Measurements from ENCODE around the gene MMP2.

The MMP2 gene

GRCh38 chr16:55468352-55468990 lies 10.5 kb upstream of the MMP2 start:
- no peak for DNase-seq (ENCODE audit: insufficient read length, low spot score)

DNA sequence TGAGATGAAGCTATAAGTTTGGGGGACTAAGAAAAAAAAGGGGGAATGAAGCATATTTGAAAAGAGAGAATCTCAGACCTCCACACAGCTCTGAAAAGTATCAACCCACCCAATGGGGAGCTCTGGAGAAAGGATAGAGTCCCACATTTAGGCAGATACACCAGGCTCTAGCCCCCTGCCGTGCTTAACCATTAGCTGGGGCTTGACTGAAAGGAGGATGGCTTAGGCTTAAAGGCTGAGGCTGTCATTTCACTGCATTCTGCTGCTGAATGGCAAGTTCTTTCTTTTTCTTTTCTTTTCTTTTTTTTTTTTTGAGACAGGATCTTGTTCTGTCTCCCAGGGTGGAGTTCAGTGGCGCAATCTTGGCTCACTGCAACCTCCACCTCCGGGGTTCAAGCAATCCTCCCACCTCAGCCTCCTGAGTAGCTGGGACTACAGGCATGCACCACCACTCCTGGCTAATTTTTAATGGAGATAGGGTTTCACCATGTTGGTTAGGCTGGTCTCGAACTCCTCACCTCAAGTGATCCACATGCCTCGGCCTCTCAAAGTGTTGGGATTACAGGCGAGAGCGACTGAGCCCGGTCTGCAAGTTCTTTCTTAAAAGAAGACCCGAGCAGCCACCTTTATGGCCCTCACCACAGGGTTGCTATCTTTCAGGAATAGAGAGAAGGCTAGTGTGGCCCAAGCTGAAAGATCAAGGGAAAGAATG lies 9.0 kb upstream of the MMP2 start:
- no peak for FAIRE-seq
- no peak for DNase-seq (ENCODE audit: insufficient read length, low spot score)

More at GRCh38 chr16:55468352-55468990, 10.5 kb upstream of the MMP2 start:
- FAIRE-seq: no peak

DNA sequence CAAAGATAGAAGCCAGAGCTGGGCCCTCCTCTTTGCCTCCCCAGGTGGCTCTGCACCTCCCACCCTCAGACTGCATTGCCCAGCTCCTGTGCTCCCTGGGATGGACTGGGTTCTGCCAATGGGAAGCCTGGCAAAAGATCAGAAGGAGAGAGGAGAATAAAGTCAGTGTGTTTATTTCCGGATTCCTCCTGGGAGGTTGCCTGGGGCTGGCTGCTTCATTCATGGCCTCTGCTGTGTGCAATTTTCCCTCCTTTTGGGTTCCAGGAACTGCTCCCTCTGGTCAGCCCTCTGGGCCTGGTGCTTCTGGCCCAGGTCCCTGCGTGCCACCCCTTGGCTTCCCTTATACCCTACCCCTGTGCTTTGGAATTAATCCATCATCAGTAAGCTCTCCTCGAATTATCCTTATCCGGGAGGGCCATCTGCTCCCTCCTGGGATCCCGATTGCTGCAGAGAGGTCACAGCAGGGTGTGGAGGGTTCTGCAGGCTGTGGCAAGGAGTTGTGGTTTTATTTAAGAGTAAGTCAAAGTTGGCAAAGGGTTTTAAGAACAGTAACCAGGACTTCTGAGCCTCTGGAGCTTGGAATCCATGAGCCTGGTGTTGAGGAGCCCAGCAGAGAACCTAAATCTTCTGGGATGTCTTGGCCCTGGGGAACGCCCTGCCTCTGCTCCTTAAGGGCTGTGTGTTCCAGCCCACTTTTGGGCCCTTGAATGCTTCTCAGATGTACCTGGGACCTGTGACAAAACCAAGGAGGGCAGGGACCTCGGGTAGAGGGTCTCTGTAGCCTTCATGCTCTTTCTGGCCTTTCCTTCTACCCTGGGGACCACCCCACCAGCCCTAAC lies 8.2 kb upstream of the MMP2 start:
- no peak for FAIRE-seq
- DNase-seq (ENCODE audit: insufficient read length, low spot score): no peak

- FAIRE-seq (no peak), DNase-seq (ENCODE audit: insufficient read length, low spot score) (peak; percentile 39)
Measured at GRCh38 chr16:55471448-55472097, 7.4 kb upstream of the MMP2 start.

DNA sequence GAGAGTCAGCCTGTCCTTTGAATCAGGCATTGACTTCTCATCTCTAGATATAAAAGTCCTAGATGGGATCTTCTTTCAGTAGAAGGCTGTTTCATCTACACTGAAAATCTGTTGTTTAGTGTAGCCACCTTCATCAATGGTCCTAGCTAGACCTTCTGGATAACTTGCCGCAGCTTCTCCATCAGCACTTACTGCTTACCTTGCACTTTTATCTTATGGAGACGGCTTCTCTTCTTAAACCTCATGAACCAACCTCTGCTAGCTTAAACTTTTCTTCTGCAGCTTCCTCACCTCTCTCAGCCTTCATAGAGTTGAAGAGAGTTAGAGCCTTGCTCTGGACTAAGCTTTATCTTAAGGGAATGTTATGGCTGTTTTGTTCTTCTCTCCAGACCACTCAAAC lies 5.4 kb upstream of the MMP2 start:
- FAIRE-seq: no peak
- DNase-seq (ENCODE audit: insufficient read length, low spot score): no peak

DNA sequence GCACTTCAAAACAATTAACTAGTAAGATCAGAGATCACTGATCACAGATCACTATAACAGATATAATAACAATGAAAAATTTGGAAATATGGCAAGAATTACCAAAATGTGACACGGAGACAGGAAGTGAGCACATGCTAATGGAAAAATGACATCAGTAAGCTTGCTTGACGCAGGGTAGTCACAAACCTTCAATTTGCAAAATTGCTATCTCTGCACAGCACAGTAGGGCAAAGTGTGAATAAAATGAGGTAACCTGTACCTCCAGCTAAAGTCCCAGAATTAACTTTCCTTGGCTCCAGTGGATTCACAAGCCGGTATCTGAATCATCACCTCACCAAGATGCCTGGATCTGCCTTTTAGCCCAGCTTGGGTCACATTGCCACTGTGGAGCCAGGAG lies 4.2 kb upstream of the MMP2 start:
- DNase-seq (ENCODE audit: insufficient read length, low spot score) (no peak), FAIRE-seq (no peak)

- no peak for FAIRE-seq
- no peak for DNase-seq (ENCODE audit: insufficient read length, low spot score)
Measured at GRCh38 chr16:55475919-55476318, 3.1 kb upstream of the MMP2 start.

- no peak for DNase-seq (ENCODE audit: insufficient read length, low spot score)
- FAIRE-seq: no peak
Measured at GRCh38 chr16:55476625-55477533, 2.1 kb upstream of the MMP2 start.

GRCh38 chr16:55477736-55478135 lies 1.3 kb upstream of the MMP2 start:
- FAIRE-seq: no peak
- DNase-seq (ENCODE audit: insufficient read length, low spot score): no peak

GRCh38 chr16:55479430-55480140 lies 587 bp downstream of the MMP2 start:
- no peak for DNase-seq (ENCODE audit: insufficient read length, low spot score)
- FAIRE-seq: no peak

DNA sequence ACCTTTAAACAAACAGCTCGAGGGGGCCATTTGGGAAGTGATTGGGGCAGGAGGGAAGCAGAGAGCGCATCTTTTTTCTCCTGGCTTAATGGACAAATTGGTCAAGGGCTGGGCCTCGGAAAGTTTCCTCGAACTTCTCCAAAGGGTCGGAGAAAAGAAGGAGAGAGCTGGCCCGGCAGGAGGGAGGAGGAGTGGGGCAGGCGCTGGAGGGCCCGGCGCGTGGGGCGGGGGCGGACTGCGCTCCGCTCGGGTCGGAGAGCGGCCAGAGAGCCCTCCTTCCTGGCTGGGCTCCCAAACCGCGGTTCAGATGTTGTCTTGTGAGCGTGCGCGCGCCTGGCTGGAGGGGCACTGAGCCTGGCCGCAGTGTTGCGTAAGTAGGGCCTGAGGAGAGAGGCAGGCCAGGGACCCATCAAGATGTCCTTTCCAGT lies 1.2 kb downstream of the MMP2 start:
- FAIRE-seq (no peak), DNase-seq (ENCODE audit: insufficient read length, low spot score) (no peak)

DNA sequence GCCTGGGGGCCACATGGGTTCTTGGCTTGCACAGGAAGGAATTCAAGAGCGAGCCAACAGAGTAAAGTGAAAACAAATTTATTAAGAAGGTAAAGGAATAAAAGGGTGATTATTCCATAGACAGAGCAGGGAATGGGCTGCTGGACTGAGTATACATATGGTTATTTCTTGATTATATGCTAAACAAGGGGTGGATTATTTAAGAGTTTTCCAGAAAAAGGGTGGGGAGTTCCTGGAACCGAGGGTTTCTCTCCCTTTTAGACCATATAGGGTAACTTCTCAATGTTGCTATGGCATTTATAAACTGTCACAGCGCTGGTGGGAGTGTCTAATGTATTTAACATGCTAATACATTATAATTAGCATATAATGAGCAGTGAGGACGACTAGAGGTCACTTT lies 2.0 kb downstream of the MMP2 start:
- FAIRE-seq: no peak
- no peak for DNase-seq (ENCODE audit: insufficient read length, low spot score)

DNA sequence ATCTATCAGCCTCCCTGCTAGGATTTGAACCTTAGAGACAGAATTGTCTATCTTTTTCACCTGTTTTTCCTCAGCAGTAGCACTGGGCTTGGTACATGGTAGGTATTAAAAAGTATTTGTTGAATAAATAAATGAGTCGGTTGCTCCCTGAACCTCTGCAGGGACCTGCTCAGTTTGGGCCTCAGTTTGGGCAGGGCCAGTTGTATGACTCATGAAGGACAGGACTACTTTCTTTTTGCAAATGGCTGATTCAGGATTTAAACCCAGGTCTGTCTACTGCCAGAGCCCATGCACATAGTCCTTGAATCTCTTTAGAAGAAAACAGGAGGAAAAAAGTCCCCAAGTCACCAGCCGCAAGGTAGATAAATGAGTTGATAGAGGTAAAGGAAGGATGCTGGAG lies 3.1 kb downstream of the MMP2 start:
- FAIRE-seq (no peak), DNase-seq (ENCODE audit: insufficient read length, low spot score) (no peak)

DNA sequence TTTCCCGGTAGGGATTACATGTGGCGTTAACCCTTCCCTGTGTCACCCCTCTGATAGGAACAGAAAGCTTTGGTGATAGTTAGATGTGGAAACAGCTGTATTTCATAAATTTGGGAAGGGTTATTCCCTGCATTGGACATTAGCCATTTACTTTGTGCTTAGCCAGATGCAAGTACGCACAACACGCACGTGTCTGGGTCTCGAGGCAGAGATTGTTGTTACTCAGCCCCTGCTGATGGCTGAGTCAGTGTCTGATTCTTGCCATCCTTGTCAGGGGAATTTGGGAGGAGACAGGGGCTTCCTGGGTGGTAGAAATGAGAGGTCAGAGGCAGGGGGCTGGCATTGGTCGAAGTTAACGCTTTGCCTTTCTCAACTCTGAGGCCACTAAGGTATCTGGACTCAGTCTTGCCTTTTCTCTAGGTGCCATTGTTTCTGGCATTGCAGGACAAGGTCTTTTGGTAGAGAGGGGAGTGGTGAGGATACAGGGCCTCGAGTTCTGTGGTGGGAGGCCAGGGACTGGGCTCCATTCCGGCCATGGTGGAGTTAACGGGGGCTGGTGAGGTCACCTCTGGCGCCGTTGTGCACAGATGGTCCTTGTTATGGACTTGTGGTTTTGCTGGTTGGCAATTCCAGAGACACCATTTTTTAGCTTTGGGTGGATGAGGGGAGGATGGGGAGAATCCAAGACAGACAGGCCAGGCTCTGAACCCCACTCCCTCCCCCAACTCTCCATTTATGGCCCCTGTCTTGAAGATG lies 8.2 kb downstream of the MMP2 start:
- no peak for FAIRE-seq
- no peak for DNase-seq (ENCODE audit: insufficient read length, low spot score)

DNA sequence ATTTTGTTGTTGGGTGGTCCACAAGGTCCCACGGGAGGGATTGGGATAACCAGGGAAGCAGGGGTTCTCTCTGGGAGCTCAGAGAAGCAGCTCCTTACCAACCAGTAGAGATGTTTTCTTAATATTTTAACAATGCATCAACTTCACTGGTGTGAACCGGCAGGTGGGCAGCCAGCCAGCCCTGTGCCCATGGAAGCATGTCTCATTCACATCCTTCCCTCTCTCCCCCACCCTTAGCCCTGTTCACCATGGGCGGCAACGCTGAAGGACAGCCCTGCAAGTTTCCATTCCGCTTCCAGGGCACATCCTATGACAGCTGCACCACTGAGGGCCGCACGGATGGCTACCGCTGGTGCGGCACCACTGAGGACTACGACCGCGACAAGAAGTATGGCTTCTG lies 9.3 kb downstream of the MMP2 start:
- FAIRE-seq (no peak), DNase-seq (ENCODE audit: insufficient read length, low spot score) (no peak)

GRCh38 chr16:55489119-55489955 lies 10.3 kb downstream of the MMP2 start:
- DNase-seq (ENCODE audit: insufficient read length, low spot score) (no peak), FAIRE-seq (no peak)

GRCh38 chr16:55489956-55490265 lies 10.9 kb downstream of the MMP2 start:
- FAIRE-seq (no peak), DNase-seq (ENCODE audit: insufficient read length, low spot score) (no peak)

GRCh38 chr16:55490301-55490700 lies 11.3 kb downstream of the MMP2 start:
- DNase-seq (ENCODE audit: insufficient read length, low spot score) (no peak), FAIRE-seq (no peak)
